ENCODE measurements around the gene PPP1R9A. TPM values are rescaled to one million over a fixed set of nuclear protein-coding genes. Genes with fewer than 3 reads are reported as not detected.

PPP1R9A gene
- total RNA-seq, 1 experiment from 2014 or later, result 13.5 TPM

DNA sequence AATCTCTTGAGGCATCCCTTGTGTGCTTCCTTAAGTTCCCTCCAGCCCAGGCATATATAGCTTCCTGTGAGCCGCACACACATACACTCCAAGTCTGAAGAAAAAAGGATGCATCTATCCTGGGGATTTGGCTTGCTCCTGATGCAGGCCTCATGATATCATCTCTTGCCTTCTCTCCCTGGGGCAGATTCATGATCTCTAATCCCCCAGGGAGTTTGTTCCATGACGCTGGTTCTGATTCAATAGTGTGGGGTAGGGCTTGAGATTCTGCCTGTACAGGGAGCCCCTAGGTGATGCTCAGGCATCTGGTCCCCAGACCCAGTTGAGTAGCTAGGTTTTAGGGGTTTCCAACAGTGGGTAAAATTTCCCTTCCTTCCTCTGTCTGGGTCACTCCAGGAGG is 415.5 kb downstream of the PPP1R9A start:
- Histone ChIP-seq H2AFZ (ENCODE audit: low read depth, low read length, poor library complexity, severe bottlenecking) (no peak overlapping the region), H3K79me2 (ENCODE audit: insufficient read depth, low read length) (no peaks in the 10 kb centered on the region), H3K9me2 (ENCODE audit: insufficient read depth) (no peaks in the 10 kb centered on the region), H4K20me1 (ENCODE audit: insufficient read depth) (no peaks in the 10 kb centered on the region), H3K4me1 (ENCODE audit: control insufficient read depth in 1 of 2, insufficient read depth in 2 of 2, low read length in 2 of 2) (no peaks in the 10 kb centered on the region), H3K27ac (ENCODE audit: low read depth, low read length) (no peak overlapping the region), H3K4me2 (ENCODE audit: low read length) (no peak overlapping the region), H3K27me3 (ENCODE audit: insufficient read depth, low read length) (no peaks in the 10 kb centered on the region), H3K4me3 (replicated peaks in 1 of 2; ENCODE audit: low read depth in 1 of 2, low read length in 2 of 2) (no peak overlapping the region), H3K36me3 (ENCODE audit: control insufficient read depth in 1 of 2, insufficient read depth in 2 of 2, low read length in 2 of 2) (no peaks in the 10 kb centered on the region), H3K9me3 (ENCODE audit: control insufficient read depth in 1 of 2, insufficient read depth in 1 of 2, low read depth in 1 of 2, low read length in 2 of 2) (no peaks in the 10 kb centered on the region), H3K9ac (ENCODE audit: low read length) (no peak overlapping the region)
- POLR2A ChIA-PET, result no interaction called here
- no TSS peak for BruUV-seq (replicated peaks)
- DNase-seq (ENCODE audit: low read depth, low spot score), result no peak
- no peak for ATAC-seq
- RAD21 ChIA-PET (ENCODE audit: low non-redundant PET in 1 of 2, low total read pairs in 2 of 2, uncharacterized antibody in 2 of 2, unreplicated experiment in 2 of 2), result no interaction called here
- intact Hi-C loops (cut with micrococcal nuclease), result no loop called here
- CTCF ChIA-PET, result no interaction called here
- TF ChIP-seq, protein P1, sequence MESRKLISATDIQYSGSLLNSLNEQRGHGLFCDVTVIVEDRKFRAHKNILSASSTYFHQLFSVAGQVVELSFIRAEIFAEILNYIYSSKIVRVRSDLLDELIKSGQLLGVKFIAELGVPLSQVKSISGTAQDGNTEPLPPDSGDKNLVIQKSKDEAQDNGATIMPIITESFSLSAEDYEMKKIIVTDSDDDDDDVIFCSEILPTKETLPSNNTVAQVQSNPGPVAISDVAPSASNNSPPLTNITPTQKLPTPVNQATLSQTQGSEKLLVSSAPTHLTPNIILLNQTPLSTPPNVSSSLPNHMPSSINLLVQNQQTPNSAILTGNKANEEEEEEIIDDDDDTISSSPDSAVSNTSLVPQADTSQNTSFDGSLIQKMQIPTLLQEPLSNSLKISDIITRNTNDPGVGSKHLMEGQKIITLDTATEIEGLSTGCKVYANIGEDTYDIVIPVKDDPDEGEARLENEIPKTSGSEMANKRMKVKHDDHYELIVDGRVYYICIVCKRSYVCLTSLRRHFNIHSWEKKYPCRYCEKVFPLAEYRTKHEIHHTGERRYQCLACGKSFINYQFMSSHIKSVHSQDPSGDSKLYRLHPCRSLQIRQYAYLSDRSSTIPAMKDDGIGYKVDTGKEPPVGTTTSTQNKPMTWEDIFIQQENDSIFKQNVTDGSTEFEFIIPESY (IDR thresholded peaks at IDR 0.05; ENCODE audit: extremely low read depth, insufficient replicate concordance, low read length), result no peak
- TF ChIP-seq POLR2A (IDR thresholded peaks at IDR 0.05; ENCODE audit: borderline replicate concordance, extremely low read depth, insufficient read depth, insufficient read length) (no peak), CEBPB (IDR thresholded peaks at IDR 0.05; ENCODE audit: low read depth) (no peak), ZFX (IDR thresholded peaks at IDR 0.05) (no peak), YY1 (IDR thresholded peaks at IDR 0.05; ENCODE audit: extremely low read depth, insufficient replicate concordance, low read depth, low read length) (no peak), FOSL1 (IDR thresholded peaks at IDR 0.05; ENCODE audit: low read depth) (no peak), EZH2 (IDR thresholded peaks at IDR 0.05) (no peak), RAD21 (IDR thresholded peaks at IDR 0.05; ENCODE audit: low read depth) (no peak), SP1 (IDR thresholded peaks at IDR 0.05; ENCODE audit: low read depth) (no peak), ELF1 (IDR thresholded peaks at IDR 0.05; ENCODE audit: borderline replicate concordance, low read depth) (no peak), TCF7L2 (IDR thresholded peaks at IDR 0.05; ENCODE audit: borderline replicate concordance, extremely low read depth, insufficient read depth, insufficient read length) (no peak), SIN3A (IDR thresholded peaks at IDR 0.05; ENCODE audit: low read depth) (no peak), JUND (IDR thresholded peaks at IDR 0.05) (no peak), EZH2phosphoT487 (IDR thresholded peaks at IDR 0.05; ENCODE audit: borderline replicate concordance) (no peak)
- TF ChIP-seq, protein P2, sequence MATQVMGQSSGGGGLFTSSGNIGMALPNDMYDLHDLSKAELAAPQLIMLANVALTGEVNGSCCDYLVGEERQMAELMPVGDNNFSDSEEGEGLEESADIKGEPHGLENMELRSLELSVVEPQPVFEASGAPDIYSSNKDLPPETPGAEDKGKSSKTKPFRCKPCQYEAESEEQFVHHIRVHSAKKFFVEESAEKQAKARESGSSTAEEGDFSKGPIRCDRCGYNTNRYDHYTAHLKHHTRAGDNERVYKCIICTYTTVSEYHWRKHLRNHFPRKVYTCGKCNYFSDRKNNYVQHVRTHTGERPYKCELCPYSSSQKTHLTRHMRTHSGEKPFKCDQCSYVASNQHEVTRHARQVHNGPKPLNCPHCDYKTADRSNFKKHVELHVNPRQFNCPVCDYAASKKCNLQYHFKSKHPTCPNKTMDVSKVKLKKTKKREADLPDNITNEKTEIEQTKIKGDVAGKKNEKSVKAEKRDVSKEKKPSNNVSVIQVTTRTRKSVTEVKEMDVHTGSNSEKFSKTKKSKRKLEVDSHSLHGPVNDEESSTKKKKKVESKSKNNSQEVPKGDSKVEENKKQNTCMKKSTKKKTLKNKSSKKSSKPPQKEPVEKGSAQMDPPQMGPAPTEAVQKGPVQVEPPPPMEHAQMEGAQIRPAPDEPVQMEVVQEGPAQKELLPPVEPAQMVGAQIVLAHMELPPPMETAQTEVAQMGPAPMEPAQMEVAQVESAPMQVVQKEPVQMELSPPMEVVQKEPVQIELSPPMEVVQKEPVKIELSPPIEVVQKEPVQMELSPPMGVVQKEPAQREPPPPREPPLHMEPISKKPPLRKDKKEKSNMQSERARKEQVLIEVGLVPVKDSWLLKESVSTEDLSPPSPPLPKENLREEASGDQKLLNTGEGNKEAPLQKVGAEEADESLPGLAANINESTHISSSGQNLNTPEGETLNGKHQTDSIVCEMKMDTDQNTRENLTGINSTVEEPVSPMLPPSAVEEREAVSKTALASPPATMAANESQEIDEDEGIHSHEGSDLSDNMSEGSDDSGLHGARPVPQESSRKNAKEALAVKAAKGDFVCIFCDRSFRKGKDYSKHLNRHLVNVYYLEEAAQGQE (IDR thresholded peaks at IDR 0.05; ENCODE audit: low read depth), result no peak
- TF ChIP-seq, protein P3, sequence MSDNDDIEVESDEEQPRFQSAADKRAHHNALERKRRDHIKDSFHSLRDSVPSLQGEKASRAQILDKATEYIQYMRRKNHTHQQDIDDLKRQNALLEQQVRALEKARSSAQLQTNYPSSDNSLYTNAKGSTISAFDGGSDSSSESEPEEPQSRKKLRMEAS (IDR thresholded peaks at IDR 0.05), result no peak
- TF ChIP-seq, protein P4, sequence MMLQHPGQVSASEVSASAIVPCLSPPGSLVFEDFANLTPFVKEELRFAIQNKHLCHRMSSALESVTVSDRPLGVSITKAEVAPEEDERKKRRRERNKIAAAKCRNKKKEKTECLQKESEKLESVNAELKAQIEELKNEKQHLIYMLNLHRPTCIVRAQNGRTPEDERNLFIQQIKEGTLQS (IDR thresholded peaks at IDR 0.05), result no peak
- TF ChIP-seq, protein P5, sequence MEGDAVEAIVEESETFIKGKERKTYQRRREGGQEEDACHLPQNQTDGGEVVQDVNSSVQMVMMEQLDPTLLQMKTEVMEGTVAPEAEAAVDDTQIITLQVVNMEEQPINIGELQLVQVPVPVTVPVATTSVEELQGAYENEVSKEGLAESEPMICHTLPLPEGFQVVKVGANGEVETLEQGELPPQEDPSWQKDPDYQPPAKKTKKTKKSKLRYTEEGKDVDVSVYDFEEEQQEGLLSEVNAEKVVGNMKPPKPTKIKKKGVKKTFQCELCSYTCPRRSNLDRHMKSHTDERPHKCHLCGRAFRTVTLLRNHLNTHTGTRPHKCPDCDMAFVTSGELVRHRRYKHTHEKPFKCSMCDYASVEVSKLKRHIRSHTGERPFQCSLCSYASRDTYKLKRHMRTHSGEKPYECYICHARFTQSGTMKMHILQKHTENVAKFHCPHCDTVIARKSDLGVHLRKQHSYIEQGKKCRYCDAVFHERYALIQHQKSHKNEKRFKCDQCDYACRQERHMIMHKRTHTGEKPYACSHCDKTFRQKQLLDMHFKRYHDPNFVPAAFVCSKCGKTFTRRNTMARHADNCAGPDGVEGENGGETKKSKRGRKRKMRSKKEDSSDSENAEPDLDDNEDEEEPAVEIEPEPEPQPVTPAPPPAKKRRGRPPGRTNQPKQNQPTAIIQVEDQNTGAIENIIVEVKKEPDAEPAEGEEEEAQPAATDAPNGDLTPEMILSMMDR (IDR thresholded peaks at IDR 0.05 in 2 of 3, conservative IDR thresholded peaks at IDR 0.05 in 1 of 3; ENCODE audit: borderline replicate concordance in 1 of 3, insufficient read depth in 1 of 3, low read depth in 2 of 3, low read length in 2 of 3), result no peak
